Upper lobe of left lung (tissue), 4 donors: Measurements from ENCODE around the gene PNPLA7.

Experiments used
- CTCF ChIP-seq, 6 experiments: fragments of 450-650 bp in 4 of 6; fragments of 200-600 bp in 2 of 6; sonication (generic) in 2 of 6; IDR thresholded peaks; one replicate each; pipeline ENCODE4 v1.5.1; 2016 to 2019; ENCODE audit warnings: antibody characterized with exemption in 6 of 6
- POLR2A ChIP-seq, 4 donors: fragments of 450-650 bp; IDR thresholded peaks; one replicate each; pipeline ENCODE4 v1.5.1; 2016 to 2017; ENCODE audit warnings: antibody characterized with exemption in 4 of 4, mild to moderate bottlenecking in 2 of 4

- TF ChIP-seq CTCF (IDR thresholded peaks at IDR 0.05) = no peak
- TF ChIP-seq POLR2A (IDR thresholded peaks at IDR 0.05) = no peak
Observed at GRCh38 chr9:137410891-137411249, 139.3 kb downstream of the PNPLA7 start.
